Measurements from ENCODE around the gene PSMD11.
"Not testable (repeated sequence)": the region's sequence is repeated elsewhere in the genome, so short reads cannot be mapped to it uniquely, and the experiment has no call there.

Gene PSMD11

GRCh38 chr17:32444301-32445073 is at the start of gene PSMD11:
Gene PSMD11, plus strand, starts transcription at chr17:32444510. Its CDS starts 14 bp downstream, at chr17:32444524.
- DNase-seq = peak; percentile 83

GRCh38 chr17:32396343-32396742 is 48.0 kb upstream of the PSMD11 start:
- DNase-seq = no peak

GRCh38 chr17:32398946-32399345 is 45.4 kb upstream of the PSMD11 start:
- DNase-seq = no peak

GRCh38 chr17:32410085-32410484 is 34.2 kb upstream of the PSMD11 start:
- not testable (repeated sequence) for DNase-seq

GRCh38 chr17:32426894-32427293 is 17.4 kb upstream of the PSMD11 start:
- no peak for DNase-seq

- no peak for DNase-seq
Measured at GRCh38 chr17:32429598-32429997, 14.7 kb upstream of the PSMD11 start.

- no peak for DNase-seq
Measured at GRCh38 chr17:32440722-32441121, 3.6 kb upstream of the PSMD11 start.

- DNase-seq = no peak
Measured at GRCh38 chr17:32441886-32442285, 2.4 kb upstream of the PSMD11 start.

GRCh38 chr17:32443827-32444300 is 446 bp upstream of the PSMD11 start:
- no peak for DNase-seq

- no peak for DNase-seq
Measured at GRCh38 chr17:32445074-32445415, 735 bp downstream of the PSMD11 start.

- no peak for DNase-seq
Measured at GRCh38 chr17:32445497-32445896, 1.2 kb downstream of the PSMD11 start.

GRCh38 chr17:32445971-32446370 is 1.7 kb downstream of the PSMD11 start:
- no peak for DNase-seq

- DNase-seq = no peak
Measured at GRCh38 chr17:32446949-32447348, 2.6 kb downstream of the PSMD11 start.

GRCh38 chr17:32449963-32450362 is 5.7 kb downstream of the PSMD11 start:
- DNase-seq = no peak

GRCh38 chr17:32450379-32450778 is 6.1 kb downstream of the PSMD11 start:
- not testable (repeated sequence) for DNase-seq

GRCh38 chr17:32451879-32452278 is 7.6 kb downstream of the PSMD11 start:
- DNase-seq = no peak

GRCh38 chr17:32452281-32452680 is 8.0 kb downstream of the PSMD11 start:
- no peak for DNase-seq

GRCh38 chr17:32453370-32453769 is 9.1 kb downstream of the PSMD11 start:
- DNase-seq = no peak

- no peak for DNase-seq
Measured at GRCh38 chr17:32458371-32458770, 14.1 kb downstream of the PSMD11 start.

- DNase-seq = no peak
Measured at GRCh38 chr17:32460054-32460453, 15.7 kb downstream of the PSMD11 start.

GRCh38 chr17:32461498-32461852 is 17.2 kb downstream of the PSMD11 start:
- DNase-seq = no peak

- DNase-seq = no peak
Measured at GRCh38 chr17:32461853-32462617, 17.7 kb downstream of the PSMD11 start.

- DNase-seq = no peak
Measured at GRCh38 chr17:32463304-32463703, 19.0 kb downstream of the PSMD11 start.

GRCh38 chr17:32464374-32464773 is 20.1 kb downstream of the PSMD11 start:
- no peak for DNase-seq
